ENCODE data around the gene KRT3. TPM values are rescaled to one million over a fixed set of nuclear protein-coding genes. Genes with fewer than 3 reads are reported as not detected.

KRT3 gene
- total and polyA plus RNA-seq, 7 donors = not detected

DNA sequence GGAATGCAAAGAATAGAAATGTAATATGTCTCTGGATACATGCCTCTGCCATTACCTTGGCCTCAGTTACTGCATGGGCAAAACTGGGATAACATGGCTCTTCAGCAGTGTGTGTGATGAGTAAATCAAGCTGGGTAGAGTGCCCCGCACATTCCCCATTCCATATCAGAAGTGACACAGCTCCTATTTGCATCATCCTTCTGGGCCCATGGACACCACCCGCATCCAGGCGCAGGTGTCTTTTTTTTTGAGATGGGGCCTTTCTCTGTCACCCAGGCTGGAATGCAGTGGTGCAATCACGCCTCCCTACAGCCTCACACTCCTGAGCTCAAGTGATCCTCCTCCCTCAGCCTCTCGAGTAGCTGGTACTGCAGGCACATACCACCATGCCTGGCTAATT is 50.4 kb downstream of the KRT3 start:
- Histone ChIP-seq H3K4me1 (no peaks in the 10 kb centered on the region), H3K9me3 (no peaks in the 10 kb centered on the region), H3K27ac (no peak overlapping the region), H3K36me3 (ENCODE audit: insufficient read depth in 1 of 2, low read depth in 1 of 2) (no peaks in the 10 kb centered on the region), H3K27me3 (ENCODE audit: insufficient read depth in 3 of 3, low read length in 2 of 3) (peaks cover 0 to 10% (median 2%) of the 10 kb centered on the region in 3 donors), H3K4me3 (no peak overlapping the region)
- WGBS, 3 donors = 73 to 84% (median 74%) methylated on average over 5 of the region's 5 CpGs
- DNase-seq = no peak
- TF ChIP-seq, protein P1, sequence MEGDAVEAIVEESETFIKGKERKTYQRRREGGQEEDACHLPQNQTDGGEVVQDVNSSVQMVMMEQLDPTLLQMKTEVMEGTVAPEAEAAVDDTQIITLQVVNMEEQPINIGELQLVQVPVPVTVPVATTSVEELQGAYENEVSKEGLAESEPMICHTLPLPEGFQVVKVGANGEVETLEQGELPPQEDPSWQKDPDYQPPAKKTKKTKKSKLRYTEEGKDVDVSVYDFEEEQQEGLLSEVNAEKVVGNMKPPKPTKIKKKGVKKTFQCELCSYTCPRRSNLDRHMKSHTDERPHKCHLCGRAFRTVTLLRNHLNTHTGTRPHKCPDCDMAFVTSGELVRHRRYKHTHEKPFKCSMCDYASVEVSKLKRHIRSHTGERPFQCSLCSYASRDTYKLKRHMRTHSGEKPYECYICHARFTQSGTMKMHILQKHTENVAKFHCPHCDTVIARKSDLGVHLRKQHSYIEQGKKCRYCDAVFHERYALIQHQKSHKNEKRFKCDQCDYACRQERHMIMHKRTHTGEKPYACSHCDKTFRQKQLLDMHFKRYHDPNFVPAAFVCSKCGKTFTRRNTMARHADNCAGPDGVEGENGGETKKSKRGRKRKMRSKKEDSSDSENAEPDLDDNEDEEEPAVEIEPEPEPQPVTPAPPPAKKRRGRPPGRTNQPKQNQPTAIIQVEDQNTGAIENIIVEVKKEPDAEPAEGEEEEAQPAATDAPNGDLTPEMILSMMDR (IDR thresholded peaks at IDR 0.05) = no peak
- intact Hi-C loops (cut with DNase I) = no loop called here
- no peak for ATAC-seq

- Histone ChIP-seq H3K9me3 (no peaks in the 10 kb centered on the region), H3K4me3 (no peak overlapping the region), H3K36me3 (ENCODE audit: insufficient read depth in 1 of 2, low read depth in 1 of 2) (no peaks in the 10 kb centered on the region), H3K4me1 (no peaks in the 10 kb centered on the region), H3K27ac (no peak overlapping the region), H3K27me3 (ENCODE audit: insufficient read depth in 3 of 3, low read length in 2 of 3) (peaks cover 0 to 10% (median 2%) of the 10 kb centered on the region in 3 donors)
- intact Hi-C loops (cut with DNase I) = no loop called here
- ATAC-seq (no peak), DNase-seq (no peak)
- TF ChIP-seq, protein P1 (IDR thresholded peaks at IDR 0.05) = no peak
- WGBS, 3 donors = 56 to 65% (median 59%) methylated on average over 1 of the region's 1 CpG
These were observed 51.3 kb downstream of the KRT3 start for GRCh38 chr12:52744493-52745156.

DNA sequence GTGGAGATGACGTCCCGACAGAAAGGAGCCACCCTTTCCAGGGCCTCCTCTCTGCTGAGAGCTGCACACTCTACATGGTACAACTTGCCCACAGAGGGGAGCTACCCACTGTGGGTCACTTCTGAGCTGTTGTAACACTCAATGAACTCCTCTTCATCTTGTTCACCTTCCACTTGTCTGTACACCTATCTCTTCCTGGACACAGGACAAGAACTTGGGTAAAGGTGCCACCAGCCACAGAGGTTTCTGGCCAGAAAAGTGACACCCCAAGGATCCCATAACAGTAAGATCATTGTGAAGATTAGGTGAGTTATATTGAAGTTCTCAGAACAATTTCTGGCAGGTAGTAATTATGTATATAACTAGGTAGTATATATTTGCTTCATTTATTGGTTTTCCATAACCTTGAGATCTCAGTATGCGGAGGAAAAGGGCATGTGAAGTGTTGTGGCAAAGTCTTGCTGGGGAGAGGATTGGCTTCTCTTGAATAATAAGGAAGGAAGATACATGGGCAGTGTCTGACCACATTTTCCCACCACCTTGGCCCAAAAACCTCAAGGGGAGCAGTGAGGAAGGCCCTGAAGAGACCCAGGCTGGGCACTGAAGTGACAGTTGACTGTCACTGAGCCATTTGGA is 53.0 kb downstream of the KRT3 start:
- WGBS, 3 donors = 74 to 88% (median 77%) methylated on average over 3 of the region's 3 CpGs
- DNase-seq = no peak
- no peak overlapping the region for H3K27ac ChIP-seq
- peaks cover 0 to 7% (median 2%) of the 10 kb centered on the region in 3 donors for H3K27me3 ChIP-seq (ENCODE audit: insufficient read depth in 3 of 3, low read length in 2 of 3)
- intact Hi-C loops (cut with DNase I) = no loop called here
- H3K36me3 ChIP-seq (ENCODE audit: insufficient read depth in 1 of 2, low read depth in 1 of 2) = no peaks in the 10 kb centered on the region
- no peak for ATAC-seq
- no peaks in the 10 kb centered on the region for H3K9me3 ChIP-seq
- H3K4me3 ChIP-seq = no peak overlapping the region
- TF ChIP-seq, protein P1 (IDR thresholded peaks at IDR 0.05) = no peak
- no peaks in the 10 kb centered on the region for H3K4me1 ChIP-seq

DNA sequence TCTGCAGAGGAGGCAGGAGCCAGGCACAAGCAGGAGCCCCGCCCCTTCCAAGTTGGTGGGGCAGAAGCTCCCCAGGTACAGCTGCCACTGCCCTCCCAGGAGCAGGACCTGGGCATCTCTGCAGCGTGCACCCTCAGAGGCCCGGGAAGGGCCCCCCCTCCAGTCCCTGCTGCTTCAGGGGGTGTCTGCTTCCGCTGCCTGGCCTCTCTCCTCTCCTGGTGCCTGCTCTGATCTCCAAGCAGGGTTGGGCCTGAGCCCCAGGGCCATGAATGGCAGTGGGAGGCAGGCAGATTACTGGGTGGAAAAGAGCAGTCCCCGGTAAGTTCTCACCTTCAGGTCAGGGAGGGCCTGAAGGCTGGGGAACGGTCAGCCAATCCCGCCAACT is 53.7 kb downstream of the KRT3 start:
- no peak overlapping the region for H3K4me3 ChIP-seq
- intact Hi-C loops (cut with DNase I) = no loop called here
- H3K27ac ChIP-seq = no peak overlapping the region
- H3K9me3 ChIP-seq = no peaks in the 10 kb centered on the region
- no peaks in the 10 kb centered on the region for H3K36me3 ChIP-seq (ENCODE audit: insufficient read depth in 1 of 2, low read depth in 1 of 2)
- TF ChIP-seq, protein P1 (IDR thresholded peaks at IDR 0.05) = no peak
- H3K4me1 ChIP-seq = no peaks in the 10 kb centered on the region
- peaks cover 0 to 3% (median 2%) of the 10 kb centered on the region in 3 donors for H3K27me3 ChIP-seq (ENCODE audit: insufficient read depth in 3 of 3, low read length in 2 of 3)
- ATAC-seq = no peak
- DNase-seq = no peak
- WGBS, 3 donors = 67 to 81% (median 76%) methylated on average over 6 to 7 of the region's 7 CpGs

Measured in psoas muscle (tissue), 8 donors.